ENCODE data around the gene CNST.
"Not testable (repeated sequence)": the region's sequence is repeated elsewhere in the genome, so short reads cannot be mapped to it uniquely, and the experiment has no call there.

Gene CNST

GRCh38 chr1:246629030-246629429 lies 62.8 kb downstream of the CNST start:
- no peak for TF ChIP-seq CTCF (conservative IDR thresholded peaks at IDR 0.05; ENCODE audit: control insufficient read depth, insufficient read depth, low read depth, low read length)
- no peak overlapping the region for H3K4me3 ChIP-seq (ENCODE audit: control insufficient read depth, low read depth, low read length)
- no peak for DNase-seq (ENCODE audit: low read depth)

DNA sequence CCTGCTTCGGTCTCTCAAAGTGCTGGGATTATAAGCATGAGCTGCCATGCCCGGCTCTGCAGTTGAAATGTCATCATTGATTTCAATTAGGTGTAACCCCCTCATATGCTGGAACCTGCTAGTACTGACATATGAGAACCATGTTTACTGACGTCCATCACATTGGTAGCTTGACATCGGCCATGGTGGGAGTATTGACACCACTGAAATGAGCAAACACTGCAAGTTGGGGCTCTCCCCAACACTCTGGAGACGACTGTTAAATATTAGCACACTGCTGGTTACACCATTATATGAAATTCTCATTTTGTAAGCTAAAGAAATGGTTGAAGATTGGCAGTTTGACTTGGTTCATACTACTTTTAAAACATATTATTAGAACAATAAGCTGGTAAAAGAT lies 63.7 kb downstream of the CNST start:
- DNase-seq (ENCODE audit: low read depth) = no peak

GRCh38 chr1:246631426-246631825 lies 65.2 kb downstream of the CNST start:
- H3K4me3 ChIP-seq (ENCODE audit: control insufficient read depth, low read depth, low read length) = no peak overlapping the region
- peak; percentile 67 for DNase-seq (ENCODE audit: low read depth)
- TF ChIP-seq CTCF (conservative IDR thresholded peaks at IDR 0.05; ENCODE audit: control insufficient read depth, insufficient read depth, low read depth, low read length) = no peak

More for the DNA sequence above, 63.7 kb downstream of the CNST start:
- no peak for TF ChIP-seq CTCF (conservative IDR thresholded peaks at IDR 0.05; ENCODE audit: control insufficient read depth, insufficient read depth, low read depth, low read length)
- no peak overlapping the region for H3K4me3 ChIP-seq (ENCODE audit: control insufficient read depth, low read depth, low read length)

DNA sequence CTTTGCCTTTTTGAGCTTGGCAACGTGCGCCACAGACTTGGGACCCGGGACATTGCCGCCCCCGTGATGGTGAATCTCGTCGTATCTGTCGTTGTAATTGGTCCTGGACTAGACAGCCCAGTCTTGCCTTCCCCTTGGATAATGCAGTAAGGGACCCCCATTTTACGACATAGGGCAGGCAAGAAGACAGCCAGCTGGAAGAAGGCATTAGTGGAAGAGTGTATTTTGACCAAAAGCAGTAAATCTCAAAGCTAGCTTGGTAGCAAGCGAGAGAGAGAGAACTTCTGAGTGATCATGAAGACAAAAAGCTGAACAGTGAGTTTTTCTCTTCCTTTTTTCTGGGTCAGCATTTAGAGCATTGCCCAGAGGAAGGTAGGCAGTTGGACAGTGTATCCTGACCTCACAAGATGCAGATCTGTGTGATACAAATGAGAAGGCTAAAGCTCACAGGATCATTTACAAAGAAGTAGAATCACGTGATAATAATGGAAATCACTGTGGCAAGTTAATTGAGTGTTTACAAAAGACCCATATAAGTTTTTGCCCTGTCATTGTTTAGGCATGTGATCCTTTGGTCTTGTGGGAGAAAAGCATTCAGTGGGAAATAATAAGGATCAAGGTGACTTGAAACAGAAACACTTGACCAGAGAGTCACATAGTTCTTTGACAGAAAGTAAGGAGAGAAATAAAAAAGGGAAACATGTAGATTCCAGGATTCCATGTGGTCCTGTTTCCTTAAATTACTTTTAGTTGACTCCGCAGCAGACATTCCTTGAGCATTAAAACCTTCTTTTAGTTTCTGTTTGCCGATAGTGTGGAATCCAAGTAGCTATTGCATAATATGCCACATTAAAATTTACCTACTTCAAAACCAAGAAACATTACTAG lies 66.3 kb downstream of the CNST start:
- H3K4me3 ChIP-seq (ENCODE audit: control insufficient read depth, low read depth, low read length) = no peak overlapping the region
- peak; percentile 75 for DNase-seq (ENCODE audit: low read depth)
- no peak for TF ChIP-seq CTCF (conservative IDR thresholded peaks at IDR 0.05; ENCODE audit: control insufficient read depth, insufficient read depth, low read depth, low read length)

DNA sequence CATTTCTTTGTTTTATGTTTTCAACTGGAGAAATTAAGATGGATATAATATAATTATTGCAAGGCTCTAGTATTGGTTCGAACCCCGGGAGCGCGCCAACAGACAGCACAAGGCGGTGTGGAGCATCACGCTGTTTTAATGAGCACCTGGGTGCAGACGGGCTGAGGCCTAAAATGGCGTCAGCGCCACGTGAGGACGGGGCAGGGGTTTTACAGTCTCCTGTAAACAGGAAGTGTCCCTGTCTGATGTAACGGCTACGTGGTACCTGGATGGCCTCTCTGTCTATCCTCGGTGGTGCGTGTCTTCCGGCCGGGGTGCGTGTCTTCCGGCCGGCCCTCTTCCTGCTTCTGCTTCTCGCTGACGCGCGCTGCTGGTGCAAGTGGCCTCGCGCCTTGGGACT lies 68.4 kb downstream of the CNST start:
- DNase-seq (ENCODE audit: low read depth); H3K4me3 ChIP-seq (ENCODE audit: control insufficient read depth, low read depth, low read length): not testable (repeated sequence)

DNA sequence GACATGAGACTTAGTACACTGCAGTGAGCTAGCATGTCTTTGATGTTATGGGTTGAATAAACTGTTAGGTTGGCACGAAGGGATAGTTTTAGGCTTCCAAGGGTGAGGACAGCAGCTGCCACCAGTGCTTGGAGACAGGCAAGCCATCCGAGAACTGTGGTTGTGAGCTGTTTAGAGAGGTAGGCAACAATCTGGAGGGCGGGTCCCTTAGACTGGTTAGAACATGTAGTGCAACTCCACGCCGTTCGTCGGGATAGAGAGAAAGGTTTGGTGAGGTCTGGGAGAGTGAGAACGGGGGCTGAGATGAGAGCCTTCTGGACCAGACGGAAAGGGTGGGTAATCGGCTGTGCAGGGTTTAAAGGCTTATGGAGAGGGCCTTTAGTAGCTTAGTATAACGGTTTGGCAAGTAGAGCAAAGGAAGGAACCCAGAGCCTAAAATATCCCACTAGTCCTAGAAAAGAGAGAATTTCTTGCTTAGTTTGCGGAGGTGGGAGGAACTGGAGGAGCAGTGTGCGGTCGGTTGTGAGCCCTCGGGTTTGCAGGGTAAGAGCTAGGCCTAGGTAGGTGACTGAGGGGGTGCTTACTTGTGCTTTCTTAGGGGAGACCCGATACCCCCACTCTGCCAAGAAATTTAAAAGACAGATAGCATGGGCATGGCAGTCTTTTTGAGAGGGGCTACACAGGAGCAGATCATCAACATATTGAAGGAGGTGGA lies 72.8 kb downstream of the CNST start:
- TF ChIP-seq CTCF (conservative IDR thresholded peaks at IDR 0.05; ENCODE audit: control insufficient read depth, insufficient read depth, low read depth, low read length) = no peak
- no peak for DNase-seq (ENCODE audit: low read depth)
- H3K4me3 ChIP-seq (ENCODE audit: control insufficient read depth, low read depth, low read length) = no peak overlapping the region

- no peak for DNase-seq (ENCODE audit: low read depth)
- H3K4me3 ChIP-seq (ENCODE audit: control insufficient read depth, low read depth, low read length) = no peak overlapping the region
- no peak for TF ChIP-seq CTCF (conservative IDR thresholded peaks at IDR 0.05; ENCODE audit: control insufficient read depth, insufficient read depth, low read depth, low read length)
Measured at GRCh38 chr1:246639732-246640131, 73.5 kb downstream of the CNST start.
